Endothelial cell of umbilical vein (primary cell): ENCODE results near the gene EFNA5. TPM values are rescaled to one million over a fixed set of nuclear protein-coding genes. Genes with fewer than 3 reads are reported as not detected.

Source experiments
- BruUV-seq: library from RNA; stranded (reverse); fragments of 400-500 nt; replicated peaks from 2 replicates; lab custom pipeline; 2021; lab: Mats Ljungman, UMichigan
- CTCF ChIA-PET: fragments of 300-600, 350-600 bp; sonication (Branson Sonifier 250); formaldehyde crosslinking; loops from one replicate; lab custom pipeline; 2021; ENCODE audit warnings: antibody characterized with exemption, inconsistent platforms; lab: Charles Lee
- POLR2A ChIA-PET: fragments of 300-600, 350-600 bp; sonication (Branson Sonifier 250); formaldehyde crosslinking; loops from one replicate; lab custom pipeline; 2021; ENCODE audit warnings: antibody characterized with exemption, inconsistent platforms; lab: Charles Lee
- DNase-seq: peaks from one replicate; pipeline ENCODE4 v3.0.0-alpha.2; 2011; ENCODE audit warnings: low read depth, low spot score
- FAIRE-seq: peaks from 2 replicates; lab custom pipeline; 2011; peaks lifted over from hg19 to GRCh38; lab: Jason Lieb, UNC
- H2AFZ ChIP-seq: 2 replicates; pipeline ENCODE4 v1.6.0; 2012; ENCODE audit warnings: low read depth, low read length, control low read depth, inconsistent platforms
- H3K27ac ChIP-seq: 2 replicates; pipeline ENCODE4 v1.5.1; 2011; ENCODE audit warnings: low read depth, mild to moderate bottlenecking, control low read depth, low read length, moderate library complexity; ENCODE audit not compliant: insufficient read depth
- H3K27me3 ChIP-seq, 2 experiments: 2 replicates each; pipeline versions ENCODE4 v1.6.0 to v1.6.1; 2011; ENCODE audit warnings: low read length in 2 of 2, mixed read lengths in 1 of 2; ENCODE audit not compliant: control insufficient read depth in 2 of 2, insufficient read depth in 2 of 2
- H3K36me3 ChIP-seq, 2 experiments: 2 replicates in 1 of 2; 3 replicates in 1 of 2; pipeline ENCODE4 v1.5.1; 2011; ENCODE audit warnings: low read length in 2 of 2, mild to moderate bottlenecking in 1 of 2, moderate library complexity in 1 of 2; ENCODE audit not compliant: control insufficient read depth in 2 of 2, insufficient read depth in 2 of 2; ENCODE audit errors: extremely low read depth in 1 of 2
- H3K4me1 ChIP-seq: 3 replicates; pipeline ENCODE4 v1.5.1; 2011; ENCODE audit warnings: mild to moderate bottlenecking, low read length; ENCODE audit not compliant: control insufficient read depth, insufficient read depth; ENCODE audit errors: extremely low read depth
- H3K4me2 ChIP-seq: 2 replicates; pipeline ENCODE4 v1.6.1; 2011; ENCODE audit warnings: low read length, control low read depth, mixed read lengths; ENCODE audit not compliant: insufficient read depth
- H3K4me3 ChIP-seq, 3 experiments: fragments of 200-600 bp in 1 of 3; sonication (generic), shearing (Covaris generic) in 1 of 3; replicated peaks in 1 of 3; 2 replicates each; pipeline ENCODE4 v1.5.1; 2011 to 2016; ENCODE audit warnings: control low read depth in 3 of 3, low read length in 3 of 3, mild to moderate bottlenecking in 2 of 3, inconsistent platforms in 1 of 3, low read depth in 1 of 3, moderate library complexity in 1 of 3; ENCODE audit not compliant: insufficient read depth in 1 of 3
- H3K79me2 ChIP-seq: 2 replicates; pipeline ENCODE4 v1.6.0; 2012; ENCODE audit warnings: low read length, inconsistent platforms; ENCODE audit not compliant: control insufficient read depth, insufficient read depth
- H3K9ac ChIP-seq: replicated peaks from 2 replicates; pipeline ENCODE3; 2011; ENCODE audit warnings: low read length, control low read depth; ENCODE audit not compliant: insufficient read depth; ENCODE audit errors: extremely low read depth
- H3K9me1 ChIP-seq: replicated peaks from 3 replicates; pipeline ENCODE4 v1.6.0; 2011; ENCODE audit warnings: mild to moderate bottlenecking, low read length; ENCODE audit not compliant: control insufficient read depth, insufficient read depth; ENCODE audit errors: extremely low read depth
- H3K9me3 ChIP-seq: replicated peaks from 2 replicates; pipeline ENCODE4 v1.5.1; 2012; ENCODE audit warnings: low read length, inconsistent platforms; ENCODE audit not compliant: control insufficient read depth, insufficient read depth
- H4K20me1 ChIP-seq: replicated peaks from 2 replicates; pipeline ENCODE3; 2011; ENCODE audit warnings: mild to moderate bottlenecking, low read length; ENCODE audit not compliant: control insufficient read depth, insufficient read depth; ENCODE audit errors: extremely low read depth
- EZH2 ChIP-seq: IDR thresholded peaks from 2 replicates; pipeline ENCODE4 v1.6.1; 2012; ENCODE audit warnings: borderline replicate concordance, low read depth, mild to moderate bottlenecking, moderate library complexity, low read length, inconsistent platforms; ENCODE audit not compliant: severe bottlenecking
- FOS ChIP-seq: IDR thresholded peaks from 2 replicates; pipeline ENCODE4 v1.6.1; 2011; ENCODE audit warnings: mild to moderate bottlenecking, low read length, moderate library complexity, borderline replicate concordance; ENCODE audit not compliant: insufficient read depth
- GATA2 ChIP-seq: IDR thresholded peaks from 2 replicates; pipeline ENCODE4 v1.7.0; 2011; ENCODE audit warnings: low read depth, mild to moderate bottlenecking, moderate library complexity, mixed read lengths, low read length; ENCODE audit not compliant: insufficient read length, insufficient read depth
- JUN ChIP-seq: IDR thresholded peaks from 2 replicates; pipeline ENCODE4 v1.6.1; 2011; ENCODE audit warnings: borderline replicate concordance, low read depth; ENCODE audit not compliant: insufficient read length, insufficient read depth
- MYC ChIP-seq: IDR thresholded peaks from one replicate; pipeline ENCODE4 v1.6.1; 2011; ENCODE audit warnings: mild to moderate bottlenecking, low read depth, low read length
- POLR2A ChIP-seq: IDR thresholded peaks from 2 replicates; pipeline ENCODE4 v1.6.1; 2012; ENCODE audit warnings: low read depth, mild to moderate bottlenecking, control low read depth, low read length
- POLR2AphosphoS5 ChIP-seq: IDR thresholded peaks from 2 replicates; pipeline ENCODE4 v1.6.1; 2012; ENCODE audit warnings: low read depth, mild to moderate bottlenecking, control low read depth, low read length, moderate library complexity; ENCODE audit not compliant: insufficient read depth
- dilution Hi-C: fragments of 300-500 bp; cut with MboI; formaldehyde crosslinking; loops from one replicate; pipeline ENCODE4 v1.15.0; 2019; ENCODE audit warnings: low sequenced_read_pairs; ENCODE audit not compliant: extremely low pct_ligation_motif_present
- intact Hi-C: fragments of 100-400 bp; cut with micrococcal nuclease; formaldehyde crosslinking; loops from one replicate; pipeline ENCODE4 v1.10.0; 2022
- polyA plus RNA-seq, 4 experiments: library from polyadenylated mRNA; depleted of rRNA in 3 of 4; stranded (reverse) in 3 of 4; unstranded in 1 of 4; fragments of >200 nt; gene quantifications; 2 replicates each; pipeline versions ENCODE4 v1.2.1 to v1.2.3, GENCODE V29; 2011 to 2012; ENCODE audit warnings: missing spikeins in 1 of 4
- total RNA-seq: library from RNA; stranded (reverse); gene quantifications from 2 replicates; pipeline ENCODE4 v1.2.3, GENCODE V29; 2021
- TF ChIP-seq, protein P1 (sequence below): IDR thresholded peaks from 2 replicates; pipeline ENCODE4 v1.6.1; 2011; ENCODE audit not compliant: insufficient read depth, insufficient read length
- TF ChIP-seq, protein P2 (sequence below), 2 donors: IDR thresholded peaks; 1 replicate in 1 of 2; 2 replicates in 1 of 2; pipeline ENCODE4 v1.5.1; 2011; ENCODE audit warnings: low read length in 2 of 2, mild to moderate bottlenecking in 2 of 2, moderate library complexity in 2 of 2, control low read depth in 1 of 2, inconsistent platforms in 1 of 2, low read depth in 1 of 2; ENCODE audit not compliant: insufficient read depth in 1 of 2; ENCODE audit errors: extremely low read depth in 1 of 2

Gene EFNA5
- total and polyA plus RNA-seq, 2 donors (not counting 3 experiments of a cell fraction or from before 2014, with no cell fraction given), result 13.6 to 22.1 TPM

DNA sequence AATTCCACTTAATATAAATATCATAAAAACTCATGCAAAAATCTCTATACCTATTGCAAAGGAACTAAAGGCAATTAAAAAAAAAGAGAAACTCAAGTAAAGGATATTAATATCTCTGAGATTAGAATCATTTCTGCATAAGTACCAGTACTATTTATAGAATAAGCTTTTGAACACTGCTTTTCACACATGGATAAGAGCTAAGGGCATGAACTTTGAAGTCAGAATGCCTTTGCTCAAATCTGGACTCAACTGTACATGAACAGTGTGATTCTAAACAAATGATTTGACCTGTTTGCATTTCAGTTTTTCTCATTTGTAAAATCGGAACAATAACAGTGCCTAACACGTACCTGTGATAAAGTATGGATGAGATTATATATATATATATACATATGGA lies 255.9 kb downstream of the EFNA5 start:
- CTCF ChIA-PET, result interaction anchor here (1.9 kb wide), 1 partner anchor 17 kb away, joined by 6 read pairs; no protein-coding TSS in a partner anchor
- no peak overlapping the region for H3K27ac ChIP-seq
- FAIRE-seq (no peak), DNase-seq (no peak)
- intact Hi-C loops, result no loop called here
- dilution Hi-C loops, result no loop called here
- no peak overlapping the region for H3K9ac ChIP-seq
- H3K4me3 ChIP-seq, result no peak overlapping the region
- no TSS peak for BruUV-seq
- no peak overlapping the region for H3K4me2 ChIP-seq
- no peak for TF ChIP-seq POLR2A
- no peak for TF ChIP-seq POLR2AphosphoS5
- TF ChIP-seq, protein P1, sequence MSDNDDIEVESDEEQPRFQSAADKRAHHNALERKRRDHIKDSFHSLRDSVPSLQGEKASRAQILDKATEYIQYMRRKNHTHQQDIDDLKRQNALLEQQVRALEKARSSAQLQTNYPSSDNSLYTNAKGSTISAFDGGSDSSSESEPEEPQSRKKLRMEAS, result no peak
- no peak for TF ChIP-seq JUN
- no peak for TF ChIP-seq FOS
- TF ChIP-seq, protein P2, sequence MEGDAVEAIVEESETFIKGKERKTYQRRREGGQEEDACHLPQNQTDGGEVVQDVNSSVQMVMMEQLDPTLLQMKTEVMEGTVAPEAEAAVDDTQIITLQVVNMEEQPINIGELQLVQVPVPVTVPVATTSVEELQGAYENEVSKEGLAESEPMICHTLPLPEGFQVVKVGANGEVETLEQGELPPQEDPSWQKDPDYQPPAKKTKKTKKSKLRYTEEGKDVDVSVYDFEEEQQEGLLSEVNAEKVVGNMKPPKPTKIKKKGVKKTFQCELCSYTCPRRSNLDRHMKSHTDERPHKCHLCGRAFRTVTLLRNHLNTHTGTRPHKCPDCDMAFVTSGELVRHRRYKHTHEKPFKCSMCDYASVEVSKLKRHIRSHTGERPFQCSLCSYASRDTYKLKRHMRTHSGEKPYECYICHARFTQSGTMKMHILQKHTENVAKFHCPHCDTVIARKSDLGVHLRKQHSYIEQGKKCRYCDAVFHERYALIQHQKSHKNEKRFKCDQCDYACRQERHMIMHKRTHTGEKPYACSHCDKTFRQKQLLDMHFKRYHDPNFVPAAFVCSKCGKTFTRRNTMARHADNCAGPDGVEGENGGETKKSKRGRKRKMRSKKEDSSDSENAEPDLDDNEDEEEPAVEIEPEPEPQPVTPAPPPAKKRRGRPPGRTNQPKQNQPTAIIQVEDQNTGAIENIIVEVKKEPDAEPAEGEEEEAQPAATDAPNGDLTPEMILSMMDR (IDR thresholded peaks at IDR 0.05; ENCODE audit: extremely low read depth in 1 of 2, insufficient read depth in 1 of 2, low read depth in 1 of 2, low read length in 2 of 2), result no peak
- TF ChIP-seq GATA2, result no peak
- no peak for TF ChIP-seq EZH2
- TF ChIP-seq MYC, result no peak
- H3K9me1 ChIP-seq, result no peaks in the 10 kb centered on the region
- H3K36me3 ChIP-seq, result no peaks in the 10 kb centered on the region
- H3K4me1 ChIP-seq, result peaks cover 12% of the 10 kb centered on the region
- H3K27me3 ChIP-seq, result no peaks in the 10 kb centered on the region
- H2AFZ ChIP-seq, result no peak overlapping the region
- no peaks in the 10 kb centered on the region for H3K9me3 ChIP-seq
- no peaks in the 10 kb centered on the region for H4K20me1 ChIP-seq
- H3K79me2 ChIP-seq, result no peaks in the 10 kb centered on the region
- POLR2A ChIA-PET, result no interaction called here
